ENCODE data around the gene EVPL. TPM values are rescaled to one million over a fixed set of nuclear protein-coding genes. Genes with fewer than 3 reads are reported as not detected.

Gene EVPL
- total RNA-seq, 1 experiment from 2014 or later: 1.3 TPM

- no peak for TF ChIP-seq TCF7 (CRISPR knock-in tag; IDR thresholded peaks at IDR 0.05; ENCODE audit: low read depth)
- TF ChIP-seq ZNF512 (CRISPR knock-in tag; IDR thresholded peaks at IDR 0.05; ENCODE audit: borderline replicate concordance): no peak
These were observed 9.4 kb downstream of the EVPL start (continued) for GRCh38 chr17:76017481-76018339.

DNA sequence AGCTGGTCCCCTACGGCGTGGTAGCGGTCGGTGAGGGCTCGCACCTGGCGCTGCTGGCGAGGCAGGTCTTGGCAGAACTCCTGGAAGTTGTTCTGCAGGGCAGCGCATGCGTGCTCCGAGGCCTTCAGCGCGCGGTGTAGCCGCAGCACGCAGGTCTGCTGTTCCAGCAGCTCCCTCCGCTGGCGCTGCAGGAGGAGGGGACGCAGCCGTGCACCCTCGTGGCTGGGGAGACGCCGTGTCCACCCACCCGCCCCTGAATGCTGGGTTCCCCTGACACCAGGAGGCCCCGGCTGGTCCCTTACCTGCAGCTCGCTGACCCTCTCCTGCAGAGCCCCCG lies 12.2 kb downstream of the EVPL start:
- ATAC-seq (peak; percentile 4; the same call in 1 of the 2 replicates), DNase-seq (ENCODE audit: low spot score) (no peak)
- no peaks in the 10 kb centered on the region for H3K36me3 Mint-ChIP-seq
- POLR2A ChIA-PET: interaction anchor here (0.5 to 1.3 kb wide), 4 partner anchors 106 to 160 kb away, joined by 3 to 5 read pairs (median 4); partner anchors contain the start of gene MRPL38
- H3K4me3 Mint-ChIP-seq: no peak overlapping the region
- H3K27me3 Mint-ChIP-seq (ENCODE audit: low read depth): no peaks in the 10 kb centered on the region
- 0 out of 2 replicates have a peak, but pooled peaks cover 2% of the 10 kb centered on the region for H3K4me1 Mint-ChIP-seq
- no peaks in the 10 kb centered on the region for H3K9me3 Mint-ChIP-seq
- CTCF ChIA-PET: interaction anchor here (0.6 to 7.6 kb wide), 84 partner anchors 7 to 542 kb away, joined by 3 to 112 read pairs (median 6); partner anchors contain the start of genes ACOX1, CDK3, EVPL and FBF1
- no peak overlapping the region for H3K27ac Mint-ChIP-seq
- TF ChIP-seq, protein P1, sequence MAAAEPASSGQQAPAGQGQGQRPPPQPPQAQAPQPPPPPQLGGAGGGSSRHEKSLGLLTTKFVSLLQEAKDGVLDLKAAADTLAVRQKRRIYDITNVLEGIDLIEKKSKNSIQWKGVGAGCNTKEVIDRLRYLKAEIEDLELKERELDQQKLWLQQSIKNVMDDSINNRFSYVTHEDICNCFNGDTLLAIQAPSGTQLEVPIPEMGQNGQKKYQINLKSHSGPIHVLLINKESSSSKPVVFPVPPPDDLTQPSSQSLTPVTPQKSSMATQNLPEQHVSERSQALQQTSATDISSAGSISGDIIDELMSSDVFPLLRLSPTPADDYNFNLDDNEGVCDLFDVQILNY (CRISPR knock-in tag; IDR thresholded peaks at IDR 0.05): no peak
- TF ChIP-seq ATF1 (CRISPR knock-in tag; IDR thresholded peaks at IDR 0.05) (no peak), GTF2I (CRISPR knock-in tag; conservative IDR thresholded peaks at IDR 0.05) (no peak), SMAD4 (CRISPR knock-in tag; IDR thresholded peaks at IDR 0.05) (no peak), NR3C1 (CRISPR knock-in tag; conservative IDR thresholded peaks at IDR 0.05; ENCODE audit: low read depth) (no peak), NFE2L1 (CRISPR knock-in tag; IDR thresholded peaks at IDR 0.05) (no peak), ZNF416 (CRISPR knock-in tag; IDR thresholded peaks at IDR 0.05) (no peak), CREM (CRISPR knock-in tag; IDR thresholded peaks at IDR 0.05) (no peak), ATF2 (CRISPR knock-in tag; IDR thresholded peaks at IDR 0.05; ENCODE audit: borderline replicate concordance, low read depth) (no peak), EMX1 (CRISPR knock-in tag; IDR thresholded peaks at IDR 0.05) (no peak), ZNF263 (CRISPR knock-in tag; IDR thresholded peaks at IDR 0.05; ENCODE audit: low read depth) (no peak)

DNA sequence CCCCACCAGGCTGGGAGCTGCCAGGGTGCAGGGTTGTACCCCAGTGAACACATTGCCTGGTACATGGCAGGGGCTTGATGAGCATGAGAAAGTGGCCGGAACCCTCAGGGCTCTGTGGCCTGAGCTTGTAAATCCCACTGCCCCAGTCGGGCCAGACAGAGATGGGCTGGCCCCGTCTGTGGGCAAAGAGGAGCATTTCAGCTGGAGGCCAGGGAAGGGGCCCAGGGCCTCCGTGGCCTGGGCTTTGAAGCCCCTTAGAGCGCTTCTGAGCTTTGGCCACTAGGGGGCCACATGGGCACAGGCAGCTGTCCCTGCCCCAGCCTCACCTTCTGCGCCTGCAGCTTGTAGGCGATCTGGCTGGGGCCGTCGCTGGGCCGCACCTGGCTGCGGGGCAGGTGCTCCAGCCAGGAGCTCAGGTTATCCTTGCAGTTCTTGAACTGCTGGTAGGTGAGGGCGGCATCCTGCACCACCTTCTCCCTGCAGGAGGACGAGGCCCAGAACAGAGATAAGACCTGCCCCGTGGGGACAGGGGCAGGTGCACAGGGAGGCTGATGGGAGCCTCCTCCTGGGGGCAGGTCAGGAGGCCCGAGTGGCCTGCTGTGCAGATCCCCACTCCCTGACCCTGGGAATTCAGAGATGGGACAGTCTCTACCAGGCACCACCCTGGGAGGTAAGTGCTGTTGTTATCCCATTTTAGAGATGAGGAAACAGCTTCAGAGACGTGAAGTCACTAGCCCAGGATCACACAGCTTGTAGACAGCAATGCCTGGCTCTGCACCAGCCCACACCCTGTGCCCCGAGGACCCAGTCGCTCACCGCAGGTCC lies 12.8 kb downstream of the EVPL start:
- ChIA-PET CTCF (interaction anchor here (0.5 to 7.6 kb wide), 103 partner anchors 8 to 542 kb away, joined by 3 to 112 read pairs (median 5); partner anchors contain the start of genes ACOX1, CDK3, EVPL and EXOC7), POLR2A (interaction anchor here (0.5 to 1.3 kb wide), 4 partner anchors 107 to 161 kb away, joined by 3 to 5 read pairs (median 4); partner anchors contain the start of gene MRPL38)
- no peak overlapping the region for H3K4me3 Mint-ChIP-seq
- H3K4me1 Mint-ChIP-seq: 0 out of 2 replicates have a peak, but pooled peaks cover 2% of the 10 kb centered on the region
- H3K9me3 Mint-ChIP-seq: peaks cover 5% of the 10 kb centered on the region; the same call in 1 of the 2 replicates
- H3K27ac Mint-ChIP-seq: no peak overlapping the region
- H3K36me3 Mint-ChIP-seq: no peaks in the 10 kb centered on the region
- no peaks in the 10 kb centered on the region for H3K27me3 Mint-ChIP-seq (ENCODE audit: low read depth)
- DNase-seq (ENCODE audit: low spot score): peak; percentile 92
- ATAC-seq: peak; percentile 94
- TF ChIP-seq ELF4 (CRISPR knock-in tag; IDR thresholded peaks at IDR 0.05; ENCODE audit: low read depth) (no peak), CBFB (CRISPR knock-in tag; IDR thresholded peaks at IDR 0.05; ENCODE audit: low read depth) (no peak), NR1H2 (CRISPR knock-in tag; IDR thresholded peaks at IDR 0.05) (no peak), MXD4 (CRISPR knock-in tag; IDR thresholded peaks at IDR 0.05; ENCODE audit: borderline replicate concordance) (no peak), FOXJ3 (CRISPR knock-in tag; IDR thresholded peaks at IDR 0.05; ENCODE audit: borderline replicate concordance) (no peak), ZNF532 (CRISPR knock-in tag; IDR thresholded peaks at IDR 0.05; ENCODE audit: borderline replicate concordance) (no peak), CTCF (IDR thresholded peaks at IDR 0.05) (peak; percentile 98)

Data from WTC11 (cell line).